HCT116 (cell line): ENCODE results near the gene MSI2. TPM values are rescaled to one million over a fixed set of nuclear protein-coding genes. Genes with fewer than 3 reads are reported as not detected.
A peak's percentile ranks its signal among the peaks of the same experiment; 100 is the strongest.

Source experiments
- ATAC-seq: fragments of 200-7000 bp; cut with Tn5 transposase; 2 replicates; pipeline ENCODE4 v1.9.1; 2020; ENCODE audit warnings: mild to moderate bottlenecking, moderate library complexity
- BruUV-seq: library from RNA; stranded (reverse); fragments of 400-500 nt; replicated peaks from 2 replicates; lab custom pipeline; 2021; lab: Mats Ljungman, UMichigan
- CTCF ChIA-PET: fragments of 300-600 bp; sonication (Branson Sonifier 250); formaldehyde crosslinking; loops from one replicate; lab custom pipeline; 2021; ENCODE audit warnings: antibody characterized with exemption; lab: Charles Lee
- POLR2A ChIA-PET: fragments of 300-600, 350-600 bp; sonication (Branson Sonifier 250); formaldehyde crosslinking; loops from one replicate; lab custom pipeline; 2021; ENCODE audit warnings: antibody characterized with exemption; lab: Charles Lee
- RAD21 ChIA-PET, 2 experiments: fragments of 300-600 bp; sonication (Branson Sonifier 250); formaldehyde crosslinking; loops; one replicate each; lab custom pipeline; 2023; ENCODE audit warnings: low total read pairs in 2 of 2; ENCODE audit not compliant: uncharacterized antibody in 2 of 2, unreplicated experiment in 2 of 2, low non-redundant PET in 1 of 2; lab: Charles Lee
- DNase-seq: peaks from one replicate; pipeline ENCODE4 v3.0.0-alpha.2; 2010; ENCODE audit warnings: low read depth, low spot score
- H2AFZ ChIP-seq: fragments of 200-600 bp; shearing (Covaris generic), sonication (generic); 2 replicates; pipeline ENCODE4 v1.6.1; 2017; ENCODE audit warnings: low read depth, mixed run types, mixed read lengths, antibody characterized with exemption, low read length; ENCODE audit not compliant: poor library complexity, severe bottlenecking
- H3K27ac ChIP-seq: 2 replicates; pipeline ENCODE4 v1.5.1; 2012; ENCODE audit warnings: low read depth, low read length
- H3K27me3 ChIP-seq: fragments of 200-600 bp; sonication (generic); 2 replicates; pipeline ENCODE4 v1.6.1; 2016; ENCODE audit warnings: mixed run types, low read length, mixed read lengths; ENCODE audit not compliant: insufficient read depth
- H3K36me3 ChIP-seq, 2 experiments: fragments of 200-500 bp in 1 of 2; fragments of 200-600 bp in 1 of 2; sonication (Bioruptor generic) in 1 of 2; sonication (generic) in 1 of 2; 2 replicates each; pipeline versions ENCODE4 v1.5.1 to v1.6.1; 2014 to 2016; ENCODE audit warnings: low read length in 2 of 2, inconsistent platforms in 1 of 2, mixed read lengths in 1 of 2, mixed run types in 1 of 2; ENCODE audit not compliant: insufficient read depth in 2 of 2, control insufficient read depth in 1 of 2
- H3K4me1 ChIP-seq, 2 experiments: fragments of 200-600 bp in 1 of 2; sonication (generic) in 1 of 2; 2 replicates each; pipeline versions ENCODE4 v1.5.1 to v1.6.1; 2012 to 2017; ENCODE audit warnings: low read length in 2 of 2, inconsistent platforms in 1 of 2, mild to moderate bottlenecking in 1 of 2, mixed read lengths in 1 of 2, mixed run types in 1 of 2, moderate library complexity in 1 of 2; ENCODE audit not compliant: insufficient read depth in 2 of 2, control insufficient read depth in 1 of 2
- H3K4me2 ChIP-seq: fragments of 200-600 bp; sonication (generic); 2 replicates; pipeline ENCODE4 v1.6.1; 2017; ENCODE audit warnings: mixed run types, low read length, mixed read lengths
- H3K4me3 ChIP-seq, 2 experiments: fragments of 200-600 bp in 1 of 2; sonication (generic) in 1 of 2; replicated peaks in 1 of 2; 2 replicates each; pipeline ENCODE4 v1.5.1; 2011 to 2016; ENCODE audit warnings: low read length in 2 of 2, control low read depth in 1 of 2, low read depth in 1 of 2, mild to moderate bottlenecking in 1 of 2, mixed read lengths in 1 of 2, mixed run types in 1 of 2
- H3K79me2 ChIP-seq: fragments of 200-600 bp; sonication (generic); 2 replicates; pipeline ENCODE4 v1.6.1; 2017; ENCODE audit warnings: mild to moderate bottlenecking, mixed run types, low read length, moderate library complexity, mixed read lengths; ENCODE audit not compliant: insufficient read depth
- H3K9ac ChIP-seq: fragments of 200-600 bp; sonication (generic); 2 replicates; pipeline ENCODE4 v1.6.1; 2016; ENCODE audit warnings: low read length, mixed read lengths
- H3K9me2 ChIP-seq: fragments of 200-600 bp; sonication (generic), shearing (Covaris generic); 2 replicates; pipeline ENCODE4 v1.6.1; 2017; ENCODE audit warnings: mixed run types, mild to moderate bottlenecking, moderate library complexity; ENCODE audit not compliant: insufficient read depth
- H3K9me3 ChIP-seq, 2 experiments: fragments of 200-500 bp in 1 of 2; fragments of 200-600 bp in 1 of 2; sonication (Bioruptor generic) in 1 of 2; sonication (generic) in 1 of 2; 2 replicates each; pipeline ENCODE4 v1.6.1; 2014 to 2017; ENCODE audit warnings: low read length in 2 of 2, mixed read lengths in 2 of 2, inconsistent platforms in 1 of 2, low read depth in 1 of 2, mild to moderate bottlenecking in 1 of 2, mixed run types in 1 of 2, moderate library complexity in 1 of 2; ENCODE audit not compliant: control insufficient read depth in 1 of 2, insufficient read depth in 1 of 2
- H4K20me1 ChIP-seq: fragments of 200-600 bp; sonication (generic), shearing (Covaris generic); 2 replicates; pipeline ENCODE4 v1.6.1; 2017; ENCODE audit warnings: mixed run types, mild to moderate bottlenecking, moderate library complexity; ENCODE audit not compliant: insufficient read depth
- EGR1 ChIP-seq: IDR thresholded peaks from 2 replicates; pipeline ENCODE4 v1.6.1; 2012; ENCODE audit warnings: low read depth
- EZH2phosphoT487 ChIP-seq: fragments of 200-600 bp; IDR thresholded peaks from 2 replicates; pipeline ENCODE4 v1.6.1; 2018; ENCODE audit warnings: antibody characterized with exemption, borderline replicate concordance
- POLR2A ChIP-seq: IDR thresholded peaks from 2 replicates; pipeline ENCODE4 v1.7.0; 2011; ENCODE audit warnings: borderline replicate concordance; ENCODE audit not compliant: insufficient read depth, insufficient read length; ENCODE audit errors: extremely low read depth
- RAD21 ChIP-seq: IDR thresholded peaks from 2 replicates; pipeline ENCODE4 v1.6.1; 2012; ENCODE audit warnings: low read depth, mild to moderate bottlenecking
- SP1 ChIP-seq: IDR thresholded peaks from 2 replicates; pipeline ENCODE4 v1.6.1; 2012; ENCODE audit warnings: low read depth
- SRF ChIP-seq: IDR thresholded peaks from 2 replicates; pipeline ENCODE4 v1.6.1; 2012; ENCODE audit warnings: low read depth
- TCF7L2 ChIP-seq: IDR thresholded peaks from 2 replicates; pipeline ENCODE4 v1.7.0; 2011; ENCODE audit warnings: borderline replicate concordance, inconsistent platforms; ENCODE audit not compliant: insufficient read depth, insufficient read length; ENCODE audit errors: extremely low read depth
- ZBTB33 ChIP-seq: IDR thresholded peaks from 2 replicates; pipeline ENCODE4 v1.6.1; 2011; ENCODE audit warnings: mild to moderate bottlenecking, low read length, moderate library complexity; ENCODE audit not compliant: insufficient replicate concordance; ENCODE audit errors: extremely low read depth
- ZFX ChIP-seq: fragments of 450-650 bp; IDR thresholded peaks from 2 replicates; pipeline ENCODE4 v1.6.1; 2017
- intact Hi-C: fragments of 100-400 bp; cut with micrococcal nuclease; formaldehyde crosslinking; loops from 2 replicates; pipeline ENCODE4 v1.10.0; 2022
- total RNA-seq: library from RNA; stranded (reverse); gene quantifications from one replicate; pipeline ENCODE4 v1.2.1, GENCODE V29; 2021; ENCODE audit not compliant: unreplicated experiment

The MSI2 gene
- total RNA-seq, 1 experiment from 2014 or later = 137 TPM

- Histone ChIP-seq H3K9me2 (no peaks in the 10 kb centered on the region), H3K4me2 (no peak overlapping the region), H4K20me1 (no peaks in the 10 kb centered on the region), H3K36me3 (no peaks in the 10 kb centered on the region; a peak in 1 of 4 replicates), H3K9me3 (no peaks in the 10 kb centered on the region), H3K27ac (peak overlapping the region; percentile 44), H2AFZ (no peak overlapping the region), H3K4me1 (peaks cover 29% of the 10 kb centered on the region in 2 experiments), H3K9ac (no peak overlapping the region), H3K79me2 (no peaks in the 10 kb centered on the region; the same call in 1 of the 2 replicates), H3K4me3 (no peak overlapping the region), H3K27me3 (no peaks in the 10 kb centered on the region)
- CTCF ChIA-PET = interaction anchor here (1.0 to 1.8 kb wide), 4 partner anchors 34 to 341 kb away, joined by 3 to 7 read pairs (median 4); no protein-coding TSS in a partner anchor
- no peak for ATAC-seq
- RAD21 ChIA-PET = interaction anchor here in 1 of 2 experiments (0.6 kb wide), 1 partner anchor 265 kb away, joined by 3 read pairs; no protein-coding TSS in a partner anchor
- TF ChIP-seq POLR2A (no peak), SRF (no peak), ZFX (no peak), EZH2phosphoT487 (no peak), ZBTB33 (no peak), TCF7L2 (no peak), RAD21 (no peak), SP1 (no peak), EGR1 (no peak)
- POLR2A ChIA-PET = no interaction called here
- no TSS peak for BruUV-seq
- intact Hi-C loops = no loop called here
- no peak for DNase-seq
Measured at GRCh38 chr17:57406131-57406980, 150.0 kb downstream of the MSI2 start.
